ENCODE data around the gene RAC3. TPM values are rescaled to one million over a fixed set of nuclear protein-coding genes. Genes with fewer than 3 reads are reported as not detected.

The RAC3 gene
- total RNA-seq, 4 donors from 2014 or later: 2.6 to 11.1 (median 5.0) TPM

- in situ Hi-C loops (cut with MboI; ENCODE audit: low pct_ligation_motif_present in 1 of 4, low pct_unique_long_range_greater_than_20kb in 1 of 4, low sequenced_read_pairs in 3 of 4): no loop called here
- no peak for DNase-seq
- 91% methylated on average over 4 of the region's 20 CpGs; no CpG with 5 or more reads in 1 of the 2 donors for WGBS, 2 donors (ENCODE audit: low coverage in 1 of 2)
- no peak overlapping the region for H3K4me3 ChIP-seq
- intact Hi-C loops (cut with DNase I; ENCODE audit: low total_unique reads): no loop called here
- TF ChIP-seq POLR2A (IDR thresholded peaks at IDR 0.05): no peak
- TF ChIP-seq POLR2AphosphoS5 (IDR thresholded peaks at IDR 0.05): no peak
- no peak for TF ChIP-seq CTCF (IDR thresholded peaks at IDR 0.05)
- TF ChIP-seq EP300 (IDR thresholded peaks at IDR 0.05; ENCODE audit: low read depth): no peak
- peaks cover 0 to 54% (median 18%) of the 10 kb centered on the region in 4 donors for H3K36me3 ChIP-seq
- no peaks in the 10 kb centered on the region for H3K9me3 ChIP-seq
- H3K27ac ChIP-seq: no peak overlapping the region
- no peaks in the 10 kb centered on the region for H3K27me3 ChIP-seq
- no peaks in the 10 kb centered on the region for H3K4me1 ChIP-seq
Observed at GRCh38 chr17:82081546-82081945, 50.1 kb downstream of the RAC3 start.

GRCh38 chr17:82081966-82082365 is 50.5 kb downstream of the RAC3 start:
- intact Hi-C loops (cut with DNase I; ENCODE audit: low total_unique reads): no loop called here
- H3K4me1 ChIP-seq: no peaks in the 10 kb centered on the region
- H3K27ac ChIP-seq: no peak overlapping the region
- 88 to 100% methylated on average over 3 to 19 of the region's 22 CpGs for WGBS, 2 donors (ENCODE audit: low coverage in 1 of 2)
- in situ Hi-C loops (cut with MboI; ENCODE audit: low pct_ligation_motif_present in 1 of 4, low pct_unique_long_range_greater_than_20kb in 1 of 4, low sequenced_read_pairs in 3 of 4): no loop called here
- H3K9me3 ChIP-seq: no peaks in the 10 kb centered on the region
- no peak for DNase-seq
- H3K27me3 ChIP-seq: no peaks in the 10 kb centered on the region
- no peak overlapping the region for H3K4me3 ChIP-seq
- H3K36me3 ChIP-seq: peaks cover 0 to 58% (median 18%) of the 10 kb centered on the region in 4 donors
- TF ChIP-seq POLR2AphosphoS5 (IDR thresholded peaks at IDR 0.05): no peak
- no peak for TF ChIP-seq EP300 (IDR thresholded peaks at IDR 0.05; ENCODE audit: low read depth)
- TF ChIP-seq CTCF (IDR thresholded peaks at IDR 0.05): no peak
- TF ChIP-seq POLR2A (IDR thresholded peaks at IDR 0.05): no peak

GRCh38 chr17:82082456-82082855 is 51.0 kb downstream of the RAC3 start:
- TF ChIP-seq EP300 (IDR thresholded peaks at IDR 0.05; ENCODE audit: low read depth): no peak
- no peak for TF ChIP-seq POLR2A (IDR thresholded peaks at IDR 0.05)
- TF ChIP-seq POLR2AphosphoS5 (IDR thresholded peaks at IDR 0.05): no peak
- TF ChIP-seq CTCF (IDR thresholded peaks at IDR 0.05): no peak
- intact Hi-C loops (cut with DNase I; ENCODE audit: low total_unique reads): no loop called here
- H3K36me3 ChIP-seq: peaks cover 0 to 63% (median 19%) of the 10 kb centered on the region in 4 donors

GRCh38 chr17:82083009-82083408 is 51.5 kb downstream of the RAC3 start:
- Histone ChIP-seq H3K4me3 (no peak overlapping the region), H3K36me3 (peaks cover 0 to 69% (median 22%) of the 10 kb centered on the region in 4 donors), H3K9me3 (no peaks in the 10 kb centered on the region), H3K4me1 (no peaks in the 10 kb centered on the region), H3K27me3 (no peaks in the 10 kb centered on the region), H3K27ac (no peak overlapping the region)
- intact Hi-C loops (cut with DNase I; ENCODE audit: low total_unique reads): no loop called here
- in situ Hi-C loops (cut with MboI; ENCODE audit: low pct_ligation_motif_present in 1 of 4, low pct_unique_long_range_greater_than_20kb in 1 of 4, low sequenced_read_pairs in 3 of 4): no loop called here
- 97% methylated on average over 20 of the region's 24 CpGs; no CpG with 5 or more reads in 1 of the 2 donors for WGBS, 2 donors (ENCODE audit: low coverage in 1 of 2)
- TF ChIP-seq POLR2AphosphoS5 (IDR thresholded peaks at IDR 0.05) (no peak), EP300 (IDR thresholded peaks at IDR 0.05; ENCODE audit: low read depth) (no peak), CTCF (IDR thresholded peaks at IDR 0.05) (no peak), POLR2A (IDR thresholded peaks at IDR 0.05) (no peak)
- DNase-seq: no peak

More at GRCh38 chr17:82082456-82082855, 51.0 kb downstream of the RAC3 start:
- no peak overlapping the region for H3K27ac ChIP-seq
- H3K4me3 ChIP-seq: no peak overlapping the region
- H3K9me3 ChIP-seq: no peaks in the 10 kb centered on the region
- 88% methylated on average over 8 of the region's 19 CpGs; no CpG with 5 or more reads in 1 of the 2 donors for WGBS, 2 donors (ENCODE audit: low coverage in 1 of 2)
- no peaks in the 10 kb centered on the region for H3K4me1 ChIP-seq
- no peaks in the 10 kb centered on the region for H3K27me3 ChIP-seq
- in situ Hi-C loops (cut with MboI; ENCODE audit: low pct_ligation_motif_present in 1 of 4, low pct_unique_long_range_greater_than_20kb in 1 of 4, low sequenced_read_pairs in 3 of 4): no loop called here
- DNase-seq: no peak

Other genes with a start within 250 kb of the RAC3 start
- under 1 TPM in 2 of 4 donors, not detected in 2; 0.14 to 0.64 TPM for gene GCGR, start 227.5 kb upstream of the RAC3 start, total RNA-seq
- 10 to 100 TPM; 23.3 to 44.0 (median 33.2) TPM for gene MCRIP1, start 198.4 kb upstream of the RAC3 start, total RNA-seq
- gene PPP1R27, start 196.6 kb upstream of the RAC3 start, total RNA-seq: under 1 TPM in 1 of 4 donors, not detected in 3; 0.68 TPM
- 100 to 1,000 TPM; 486 to 732 (median 556) TPM for gene P4HB, start 171.1 kb upstream of the RAC3 start, total RNA-seq
- gene ARHGDIA, start 160.3 kb upstream of the RAC3 start, total RNA-seq: 100 to 1,000 TPM; 189 to 480 (median 323) TPM
- gene ALYREF, start 140.1 kb upstream of the RAC3 start, total RNA-seq: 10 to 100 TPM; 23.1 to 47.7 (median 36.7) TPM
- 100 to 1,000 TPM in 1 of 4 donors, 10 to 100 TPM in 3; 56.7 to 126 (median 86.6) TPM for gene ANAPC11, start 140.0 kb upstream of the RAC3 start, total RNA-seq
- gene NPB, start 129.4 kb upstream of the RAC3 start, total RNA-seq: under 1 TPM in 1 of 4 donors, not detected in 3; 0.41 TPM
- gene PCYT2, start 120.3 kb upstream of the RAC3 start, total RNA-seq: 100 to 1,000 TPM in 1 of 4 donors, 10 to 100 TPM in 3; 37.2 to 424 (median 77.1) TPM
- 100 to 1,000 TPM in 2 of 4 donors, 10 to 100 TPM in 2; 76.5 to 315 (median 172) TPM for gene SIRT7, start 113.5 kb upstream of the RAC3 start, total RNA-seq
- gene MAFG, start 103.9 kb upstream of the RAC3 start, total RNA-seq: 10 to 100 TPM; 22.4 to 34.4 (median 24.3) TPM
- gene PYCR1, start 94.4 kb upstream of the RAC3 start, total RNA-seq: 100 to 1,000 TPM in 1 of 4 donors, 10 to 100 TPM in 2, not detected in 1; 16.4 to 257 (median 20.5) TPM
- not detected for gene MYADML2, start 84.4 kb upstream of the RAC3 start, total RNA-seq
- gene NOTUM, start 70.5 kb upstream of the RAC3 start, total RNA-seq: not detected
- 10 to 100 TPM; 21.0 to 61.7 (median 41.3) TPM for gene ASPSCR1, start 54.0 kb upstream of the RAC3 start, total RNA-seq
- 100 to 1,000 TPM in 2 of 4 donors, 10 to 100 TPM in 2; 85.4 to 131 (median 104) TPM for gene CENPX, start 8.8 kb upstream of the RAC3 start, total RNA-seq
- 10 to 100 TPM; 12.7 to 40.6 (median 23.5) TPM for gene LRRC45, start 8.4 kb upstream of the RAC3 start, total RNA-seq
- gene DCXR, start 6.0 kb downstream of the RAC3 start, total RNA-seq: 100 to 1,000 TPM in 1 of 4 donors, 10 to 100 TPM in 3; 49.4 to 117 (median 71.3) TPM
- 10 to 100 TPM; 33.2 to 92.0 (median 48.8) TPM for gene RFNG, start 20.1 kb downstream of the RAC3 start, total RNA-seq
- 100 to 1,000 TPM in 2 of 4 donors, 10 to 100 TPM in 2; 42.0 to 160 (median 85.5) TPM for gene GPS1, start 20.2 kb downstream of the RAC3 start, total RNA-seq
- gene DUS1L, start 34.1 kb downstream of the RAC3 start, total RNA-seq: 100 to 1,000 TPM in 3 of 4 donors, 10 to 100 TPM in 1; 98.6 to 306 (median 132) TPM
- gene FASN, start 66.6 kb downstream of the RAC3 start, total RNA-seq: 100 to 1,000 TPM in 2 of 4 donors, 10 to 100 TPM in 2; 25.1 to 185 (median 99.4) TPM
- 10 to 100 TPM; 23.5 to 87.5 (median 48.3) TPM for gene CCDC57, start 181.2 kb downstream of the RAC3 start, total RNA-seq
- 100 to 1,000 TPM in 1 of 4 donors, 10 to 100 TPM in 3; 11.5 to 105 (median 48.9) TPM for gene SLC16A3, start 197.4 kb downstream of the RAC3 start, total RNA-seq
- 100 to 1,000 TPM in 2 of 4 donors, 10 to 100 TPM in 2; 86.0 to 230 (median 148) TPM for gene CSNK1D, start 242.0 kb downstream of the RAC3 start, total RNA-seq

Data from transverse colon (tissue), 4 donors.